CD14-positive monocyte (primary cell): ENCODE results near the gene IMMP2L. TPM values are rescaled to one million over a fixed set of nuclear protein-coding genes. Genes with fewer than 3 reads are reported as not detected.

Source experiments
- DNase-seq, 3 donors: peaks; one replicate each; pipeline ENCODE4 v3.0.0-alpha.2; 2011 to 2022
- H2AFZ ChIP-seq: 2 replicates; pipeline ENCODE4 v1.6.0; 2012; ENCODE audit warnings: mild to moderate bottlenecking, low read depth, low read length, inconsistent platforms; ENCODE audit not compliant: insufficient read depth, poor library complexity, severe bottlenecking
- H3K27ac ChIP-seq, 2 donors: 1 replicate in 1 of 2; 2 replicates in 1 of 2; pipeline ENCODE4 v1.5.1; 2012 to 2013; ENCODE audit warnings: low read length in 2 of 2, control low read depth in 1 of 2, inconsistent platforms in 1 of 2, low read depth in 1 of 2, mild to moderate bottlenecking in 1 of 2
- H3K27me3 ChIP-seq, 2 donors: one replicate each; pipeline versions ENCODE4 v1.6.0 to v1.6.1; 2011 to 2013; ENCODE audit warnings: low read length in 2 of 2; ENCODE audit not compliant: control insufficient read depth in 2 of 2, insufficient read depth in 2 of 2
- H3K36me3 ChIP-seq, 2 donors: replicated peaks in 1 of 2; 1 replicate in 1 of 2; 2 replicates in 1 of 2; pipeline versions ENCODE4 v1.5.1 to v1.6.1; 2012 to 2013; ENCODE audit warnings: low read length in 2 of 2, control low read depth in 1 of 2, inconsistent platforms in 1 of 2, mild to moderate bottlenecking in 1 of 2; ENCODE audit not compliant: insufficient read depth in 2 of 2, control insufficient read depth in 1 of 2
- H3K4me1 ChIP-seq, 2 donors: 1 replicate in 1 of 2; 2 replicates in 1 of 2; pipeline versions ENCODE4 v1.5.1 to v1.6.1; 2012 to 2013; ENCODE audit warnings: low read length in 2 of 2, control low read depth in 1 of 2, inconsistent platforms in 1 of 2, mild to moderate bottlenecking in 1 of 2, moderate library complexity in 1 of 2; ENCODE audit not compliant: insufficient read depth in 2 of 2, control insufficient read depth in 1 of 2
- H3K4me2 ChIP-seq: replicated peaks from 2 replicates; pipeline ENCODE3; 2012; ENCODE audit warnings: low read length, moderate library complexity, mild to moderate bottlenecking; ENCODE audit not compliant: poor library complexity, severe bottlenecking; ENCODE audit errors: extremely low read depth
- H3K4me3 ChIP-seq, 3 experiments: fragments of 200-600 bp in 1 of 3; sonication (generic) in 1 of 3; replicated peaks in 1 of 3; 1 replicate in 2 of 3; 2 replicates in 1 of 3; pipeline ENCODE4 v1.5.1; 2011 to 2013; ENCODE audit warnings: low read length in 3 of 3, mild to moderate bottlenecking in 3 of 3, control low read depth in 2 of 3, low read depth in 2 of 3, inconsistent platforms in 1 of 3, moderate library complexity in 1 of 3
- H3K79me2 ChIP-seq: 2 replicates; pipeline ENCODE4 v1.6.0; 2012; ENCODE audit warnings: mild to moderate bottlenecking, control low read depth, inconsistent platforms, low read length, moderate library complexity; ENCODE audit not compliant: insufficient read depth
- H3K9ac ChIP-seq: 2 replicates; pipeline ENCODE4 v1.6.0; 2017; ENCODE audit warnings: low read length, mild to moderate bottlenecking; ENCODE audit not compliant: insufficient read depth, poor library complexity, severe bottlenecking
- H3K9me3 ChIP-seq, 2 donors: replicated peaks in 1 of 2; 1 replicate in 1 of 2; 2 replicates in 1 of 2; pipeline versions ENCODE4 v1.5.1 to v1.6.1; 2012 to 2013; ENCODE audit warnings: low read length in 2 of 2, control low read depth in 1 of 2; ENCODE audit not compliant: control insufficient read depth in 1 of 2, insufficient read depth in 1 of 2
- H4K20me1 ChIP-seq: 2 replicates; pipeline ENCODE4 v1.6.0; 2012; ENCODE audit warnings: mild to moderate bottlenecking, low read length, control low read depth, moderate library complexity; ENCODE audit not compliant: insufficient read depth
- H3K27ac Mint-ChIP-seq, 7 donors: one replicate each; pipeline ENCODE4 v1.8.0; 2020; ENCODE audit warnings: mild to moderate bottlenecking in 7 of 7, mixed read lengths in 7 of 7, moderate library complexity in 6 of 7, inconsistent platforms in 2 of 7
- H3K27me3 Mint-ChIP-seq, 3 donors: one replicate each; pipeline ENCODE4 v1.8.0; 2021 to 2022; ENCODE audit warnings: low read depth in 3 of 3, mild to moderate bottlenecking in 3 of 3, mixed read lengths in 3 of 3, moderate library complexity in 3 of 3, inconsistent platforms in 1 of 3
- H3K36me3 Mint-ChIP-seq, 2 donors: one replicate each; pipeline ENCODE4 v1.8.0; 2020; ENCODE audit warnings: mixed read lengths in 2 of 2, inconsistent platforms in 1 of 2, mild to moderate bottlenecking in 1 of 2
- H3K4me1 Mint-ChIP-seq: one replicate; pipeline ENCODE4 v1.8.0; 2020; ENCODE audit warnings: mild to moderate bottlenecking, mixed read lengths
- H3K4me3 Mint-ChIP-seq, 2 donors: one replicate each; pipeline ENCODE4 v1.8.0; 2020; ENCODE audit warnings: mild to moderate bottlenecking in 2 of 2, mixed read lengths in 2 of 2, moderate library complexity in 1 of 2
- H3K9me3 Mint-ChIP-seq, 7 donors: one replicate each; pipeline ENCODE4 v1.8.0; 2020 to 2022; ENCODE audit warnings: mixed read lengths in 7 of 7, mild to moderate bottlenecking in 6 of 7, moderate library complexity in 6 of 7, inconsistent platforms in 2 of 7
- CTCF ChIP-seq: fragments of 200-600 bp; IDR thresholded peaks from one replicate; pipeline ENCODE4 v1.8.0; 2022; ENCODE audit warnings: antibody characterized with exemption, mild to moderate bottlenecking
- WGBS: methylation state at CpG from one replicate; pipeline ENCODE4 v1.1.5; 2013; ENCODE audit warnings: missing lambda C conversion rate; ENCODE audit not compliant: insufficient coverage; 5-methylcytosine and 5-hydroxymethylcytosine counted together
- intact Hi-C, 2 donors: fragments of 100-400 bp; cut with micrococcal nuclease; formaldehyde crosslinking; loops; one replicate each; pipeline versions ENCODE4 v1.15.0 to v1.15.1; 2023
- polyA plus RNA-seq, 3 donors: library from polyadenylated mRNA; depleted of rRNA in 1 of 3; unstranded in 2 of 3; stranded (reverse) in 1 of 3; fragments of 300-500 nt in 2 of 3; fragments of >200 nt in 1 of 3; fragmentation: Illumina TruSeq in 2 of 3; gene quantifications; 1 replicate in 2 of 3; 2 replicates in 1 of 3; pipeline ENCODE4 v1.2.3, GENCODE V29; 2012 to 2021

IMMP2L gene
- polyA plus RNA-seq, 3 donors, result 1.9 to 6.4 (median 6.2) TPM

DNA sequence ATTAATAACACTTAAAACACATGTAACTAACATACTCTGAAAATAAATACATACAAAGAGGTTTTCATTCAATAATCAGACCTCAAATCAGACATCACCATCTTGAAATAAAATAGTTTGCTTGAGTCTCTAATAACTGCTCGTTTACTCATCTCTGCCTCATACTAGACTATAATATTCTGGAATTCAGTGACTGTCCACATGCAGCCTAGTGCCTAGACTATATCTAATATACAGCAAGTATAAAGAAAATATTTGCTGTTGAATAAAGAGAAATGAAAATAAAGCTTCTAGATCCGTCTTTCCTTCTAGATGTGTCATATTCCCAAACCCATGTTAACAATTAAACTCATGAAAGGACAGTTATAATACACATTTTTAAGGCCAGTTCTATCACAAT lies 707.6 kb downstream of the IMMP2L start:
- intact Hi-C loops, result no loop called here
- Histone ChIP-seq H3K4me2 (no peak overlapping the region), H4K20me1 (no peaks in the 10 kb centered on the region), H3K27me3 (no peaks in the 10 kb centered on the region), H3K36me3 (no peaks in the 10 kb centered on the region), H3K4me1 (no peaks in the 10 kb centered on the region), H3K9ac (no peak overlapping the region), H3K9me3 (no peaks in the 10 kb centered on the region), H2AFZ (no peak overlapping the region), H3K27ac (no peak overlapping the region), H3K4me3 (no peak overlapping the region), H3K79me2 (no peaks in the 10 kb centered on the region)
- no peaks in the 10 kb centered on the region for H3K27me3 Mint-ChIP-seq
- TF ChIP-seq CTCF, result no peak
- H3K9me3 Mint-ChIP-seq, result peaks cover 0 to 5% (median 0%) of the 10 kb centered on the region in 7 donors
- no peak overlapping the region for H3K4me3 Mint-ChIP-seq
- H3K36me3 Mint-ChIP-seq, result no peaks in the 10 kb centered on the region
- H3K27ac Mint-ChIP-seq, result no peak overlapping the region
- no peaks in the 10 kb centered on the region for H3K4me1 Mint-ChIP-seq
- WGBS, result no CpG with 5 or more reads among the region's 2 CpGs
- DNase-seq, result no peak

- H3K9me3 Mint-ChIP-seq, result peaks cover 0 to 2% (median 0%) of the 10 kb centered on the region in 7 donors
- no peak overlapping the region for H3K4me2 ChIP-seq
- H3K4me1 Mint-ChIP-seq, result no peaks in the 10 kb centered on the region
- H3K27ac ChIP-seq, result no peak overlapping the region
- no peak overlapping the region for H2AFZ ChIP-seq
- no peak overlapping the region for H3K9ac ChIP-seq
- H3K27me3 Mint-ChIP-seq, result no peaks in the 10 kb centered on the region
- H3K4me3 Mint-ChIP-seq, result no peak overlapping the region
- DNase-seq, result no peak
- H3K27ac Mint-ChIP-seq, result no peak overlapping the region
- no peaks in the 10 kb centered on the region for H3K79me2 ChIP-seq
- no peak overlapping the region for H3K4me3 ChIP-seq
- H3K27me3 ChIP-seq, result no peaks in the 10 kb centered on the region
- H3K4me1 ChIP-seq, result no peaks in the 10 kb centered on the region
- H3K9me3 ChIP-seq, result no peaks in the 10 kb centered on the region
- intact Hi-C loops, result no loop called here
- no peaks in the 10 kb centered on the region for H3K36me3 Mint-ChIP-seq
- no peaks in the 10 kb centered on the region for H3K36me3 ChIP-seq
- no peaks in the 10 kb centered on the region for H4K20me1 ChIP-seq
- TF ChIP-seq CTCF, result no peak
Measured at GRCh38 chr7:110854166-110854565, 708.1 kb downstream of the IMMP2L start.
